Activated CD4-positive, alpha-beta T cell treated with anti-CD3 and anti-CD28 coated beads for 36 hours (primary cell): ENCODE results near the gene HOXC9. TPM values are rescaled to one million over a fixed set of nuclear protein-coding genes. Genes with fewer than 3 reads are reported as not detected.

ENCODE experiments used
- ATAC-seq: fragments of 200-7000 bp; cut with Tn5 transposase; one replicate; pipeline ENCODE4 v1.10.0; 2021; ENCODE audit warnings: mild to moderate bottlenecking, moderate library complexity
- CTCF ChIA-PET: fragments of 350-600 bp; sonication (Branson Sonifier 250); formaldehyde crosslinking; loops from one replicate; lab custom pipeline; 2021; ENCODE audit warnings: antibody characterized with exemption; lab: Charles Lee
- POLR2A ChIA-PET: fragments of 350-600 bp; sonication (Branson Sonifier 250); formaldehyde crosslinking; loops from one replicate; lab custom pipeline; 2021; ENCODE audit warnings: antibody characterized with exemption, inconsistent platforms; lab: Charles Lee
- DNase-seq: peaks from one replicate; pipeline ENCODE4 v3.0.0-alpha.2; 2020
- H3K27ac Mint-ChIP-seq: one replicate; pipeline ENCODE4 v1.8.0; 2021; ENCODE audit warnings: mixed read lengths
- H3K27me3 Mint-ChIP-seq: one replicate; pipeline ENCODE4 v1.8.0; 2021; ENCODE audit warnings: mixed read lengths
- H3K36me3 Mint-ChIP-seq: one replicate; pipeline ENCODE4 v1.8.0; 2021; ENCODE audit warnings: low read depth, mixed read lengths
- H3K4me1 Mint-ChIP-seq: one replicate; pipeline ENCODE4 v1.8.0; 2021; ENCODE audit warnings: mixed read lengths
- H3K4me3 Mint-ChIP-seq: one replicate; pipeline ENCODE4 v1.8.0; 2021; ENCODE audit warnings: mild to moderate bottlenecking, moderate library complexity, mixed read lengths
- H3K9me3 Mint-ChIP-seq: one replicate; pipeline ENCODE4 v1.8.0; 2021; ENCODE audit warnings: low read depth, mixed read lengths
- intact Hi-C, 2 experiments: fragments of 100-400 bp; cut with DNase I in 1 of 2; cut with micrococcal nuclease in 1 of 2; formaldehyde crosslinking; loops; one replicate each; pipeline versions ENCODE4 v1.14.2 to v1.15.1; 2022 to 2024; cut with DNase I, micrococcal nuclease
- total RNA-seq, 2 experiments: library from RNA; stranded (reverse); gene quantifications; one replicate each; pipeline ENCODE4 v1.2.3, GENCODE V29; 2021

Gene HOXC9
- total RNA-seq, 2 experiments from 2014 or later = not detected

DNA sequence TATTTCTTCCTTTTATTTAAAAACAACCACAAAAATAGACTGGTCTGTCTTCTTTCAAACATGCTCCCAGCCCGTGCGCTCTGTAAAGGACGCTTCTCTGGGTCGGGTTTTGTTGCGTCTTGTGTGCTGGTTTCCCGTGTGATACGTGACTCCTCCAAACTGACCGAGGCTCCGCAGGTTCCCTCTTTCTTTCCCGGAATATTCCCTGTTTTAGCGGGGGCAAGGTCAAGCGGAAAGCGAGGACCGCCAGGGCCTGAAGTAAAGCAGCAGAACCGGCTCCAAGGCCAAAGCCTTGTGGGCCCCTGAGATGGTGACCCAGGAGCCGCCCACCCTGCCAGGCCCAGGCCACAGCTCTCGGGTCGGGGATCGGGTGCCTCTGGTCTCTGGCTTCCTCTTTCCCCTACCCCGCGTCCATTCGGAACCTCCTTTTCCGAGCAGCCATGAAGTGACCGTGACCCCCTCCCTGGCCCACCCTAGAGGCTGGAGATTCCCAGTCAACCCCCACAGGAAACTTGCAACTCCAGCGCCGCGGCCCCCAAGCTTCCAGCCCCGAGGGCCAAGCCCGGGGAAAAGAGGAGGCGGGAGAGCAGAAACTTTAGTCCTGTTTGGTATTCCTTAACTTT lies 15.9 kb upstream of the HOXC9 start:
- Mint-ChIP-seq H3K9me3 (no peaks in the 10 kb centered on the region), H3K4me3 (no peak overlapping the region), H3K4me1 (peaks cover 16% of the 10 kb centered on the region), H3K27me3 (peaks cover 85% of the 10 kb centered on the region), H3K27ac (no peak overlapping the region), H3K36me3 (no peaks in the 10 kb centered on the region)
- POLR2A ChIA-PET = interaction anchor here (1.2 kb wide), 1 partner anchor 67 kb away, joined by 3 read pairs; no protein-coding TSS in a partner anchor
- intact Hi-C loops = loop anchor here (1.0 to 5.0 kb wide), 4 partner anchors 22 to 223 kb away; partner anchors contain the start of gene HOXC4 (in 1 of the 2)
- ATAC-seq (no peak), DNase-seq (no peak)
- CTCF ChIA-PET = interaction anchor here (1.2 to 5.6 kb wide), 11 partner anchors 8 to 231 kb away, joined by 3 to 37 read pairs (median 9); partner anchors contain the start of genes HOXC11 and HOXC9

DNA sequence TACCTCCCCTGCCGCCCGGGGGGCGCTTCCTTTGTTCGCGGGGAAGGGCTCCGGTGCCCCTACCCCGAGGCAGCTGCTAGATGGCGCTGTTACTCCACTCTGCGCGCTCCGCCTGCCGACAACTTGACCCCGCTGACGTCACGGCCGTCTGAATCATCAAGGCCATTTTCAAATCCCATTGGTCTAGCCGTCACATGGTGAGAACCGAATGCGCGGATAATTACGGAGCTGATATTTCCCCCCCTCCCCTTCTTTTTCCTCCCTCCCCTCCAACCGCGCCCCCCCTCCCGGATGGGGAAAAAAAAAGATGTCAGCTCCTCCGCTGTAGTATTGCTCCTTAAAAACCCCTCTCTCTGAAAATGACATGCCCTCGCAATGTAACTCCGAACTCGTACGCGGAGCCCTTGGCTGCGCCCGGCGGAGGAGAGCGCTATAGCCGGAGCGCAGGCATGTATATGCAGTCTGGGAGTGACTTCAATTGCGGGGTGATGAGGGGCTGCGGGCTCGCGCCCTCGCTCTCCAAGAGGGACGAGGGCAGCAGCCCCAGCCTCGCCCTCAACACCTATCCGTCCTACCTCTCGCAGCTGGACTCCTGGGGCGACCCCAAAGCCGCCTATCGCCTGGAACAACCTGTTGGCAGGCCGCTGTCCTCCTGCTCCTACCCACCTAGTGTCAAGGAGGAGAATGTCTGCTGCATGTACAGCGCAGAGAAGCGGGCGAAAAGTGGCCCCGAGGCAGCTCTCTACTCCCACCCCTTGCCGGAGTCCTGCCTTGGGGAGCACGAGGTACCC lies 14.9 kb upstream of the HOXC9 start, which contains the start of gene HOXC10:
Gene HOXC10 (plus strand): TSS at position 246 of the 791 bp plus-strand sequence. CDS start 114 bp downstream, at position 360.
- ChIA-PET CTCF (interaction anchor here (0.6 to 5.6 kb wide), 29 partner anchors 8 to 382 kb away, joined by 3 to 37 read pairs (median 4); partner anchors contain the start of genes HOXC11, HOXC5, HOXC8 and HOXC9), POLR2A (interaction anchor here (1.2 kb wide), 1 partner anchor 66 kb away, joined by 3 read pairs; no protein-coding TSS in a partner anchor)
- Mint-ChIP-seq H3K9me3 (no peaks in the 10 kb centered on the region), H3K27ac (no peak within 1 kb of the TSS), H3K4me1 (peaks cover 27% of the 10 kb centered on the region), H3K4me3 (peak within 1 kb of the TSS; percentile 12), H3K36me3 (no peaks in the 10 kb centered on the region), H3K27me3 (peaks cover 85% of the 10 kb centered on the region)
- intact Hi-C loops = loop anchor here (1.0 to 5.0 kb wide), 7 partner anchors 21 to 229 kb away; partner anchors contain the start of gene HOXC4 (in 1 of the 2)
- DNase-seq (peak; percentile 97), ATAC-seq (peak; percentile 82)

DNA sequence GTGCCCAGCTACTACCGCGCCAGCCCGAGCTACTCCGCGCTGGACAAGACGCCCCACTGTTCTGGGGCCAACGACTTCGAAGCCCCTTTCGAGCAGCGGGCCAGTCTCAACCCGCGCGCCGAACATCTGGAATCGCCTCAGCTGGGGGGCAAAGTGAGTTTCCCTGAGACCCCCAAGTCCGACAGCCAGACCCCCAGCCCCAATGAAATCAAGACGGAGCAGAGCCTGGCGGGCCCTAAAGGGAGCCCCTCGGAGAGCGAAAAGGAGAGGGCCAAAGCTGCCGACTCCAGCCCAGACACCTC lies 14.3 kb upstream of the HOXC9 start:
- ChIA-PET POLR2A (no interaction called here), CTCF (interaction anchor here (0.7 to 5.6 kb wide), 25 partner anchors 9 to 234 kb away, joined by 3 to 37 read pairs (median 5); partner anchors contain the start of genes HOXC11, HOXC5, HOXC8 and HOXC9)
- ATAC-seq = no peak
- Mint-ChIP-seq H3K4me3 (peak overlapping the region; percentile 12), H3K4me1 (peaks cover 31% of the 10 kb centered on the region), H3K27ac (no peak overlapping the region), H3K27me3 (peaks cover 85% of the 10 kb centered on the region), H3K9me3 (no peaks in the 10 kb centered on the region), H3K36me3 (no peaks in the 10 kb centered on the region)
- intact Hi-C loops = loop anchor here (1.0 to 5.0 kb wide), 4 partner anchors 205 to 229 kb away; no protein-coding TSS in a partner anchor
- DNase-seq = no peak

DNA sequence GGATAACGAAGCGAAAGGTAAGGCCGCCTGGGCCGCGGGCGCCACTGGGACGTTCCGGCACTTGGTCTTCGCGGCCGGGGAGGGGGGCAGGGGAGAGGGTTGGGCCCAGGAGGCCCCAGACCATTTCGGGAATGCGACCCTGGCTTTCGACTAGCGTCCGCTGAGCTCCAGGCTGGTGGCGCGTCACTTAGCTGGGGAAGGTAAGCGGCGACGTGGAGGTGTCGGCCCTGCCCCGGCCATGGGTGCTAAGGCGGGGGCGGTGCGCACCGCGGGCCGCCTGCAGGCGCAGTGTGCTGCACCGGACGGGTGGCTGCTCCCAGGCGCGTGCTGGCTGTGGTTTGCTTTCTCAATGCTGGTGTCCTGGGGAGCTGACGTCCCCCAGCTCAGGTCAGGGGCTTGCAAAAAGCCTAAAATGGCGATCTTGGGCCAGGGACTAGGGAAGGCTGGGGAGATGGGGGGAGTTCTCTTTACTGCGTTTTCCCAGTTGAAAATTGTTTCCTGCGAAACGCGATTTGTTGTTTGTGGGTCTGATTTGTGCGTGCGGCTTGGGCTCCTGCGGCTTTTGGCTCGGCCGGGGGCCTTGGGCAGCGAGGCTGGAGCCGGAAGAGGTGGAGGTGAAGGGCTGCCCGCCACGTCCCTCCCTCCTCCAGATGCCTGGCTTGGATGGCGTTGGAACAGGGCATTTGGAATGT lies 13.8 kb upstream of the HOXC9 start:
- intact Hi-C loops = loop anchor here (1.0 to 5.0 kb wide), 4 partner anchors 205 to 228 kb away; no protein-coding TSS in a partner anchor
- Mint-ChIP-seq H3K9me3 (no peaks in the 10 kb centered on the region), H3K27me3 (peaks cover 83% of the 10 kb centered on the region), H3K4me3 (no peak overlapping the region), H3K36me3 (no peaks in the 10 kb centered on the region), H3K27ac (no peak overlapping the region), H3K4me1 (peaks cover 33% of the 10 kb centered on the region)
- no peak for ATAC-seq
- DNase-seq = peak; percentile 53
- ChIA-PET CTCF (interaction anchor here (0.6 to 5.6 kb wide), 20 partner anchors 9 to 229 kb away, joined by 3 to 37 read pairs (median 5); partner anchors contain the start of genes HOXC5, HOXC8 and HOXC9), POLR2A (interaction anchor here (0.6 kb wide), 1 partner anchor 75 kb away, joined by 3 read pairs; no protein-coding TSS in a partner anchor)

DNA sequence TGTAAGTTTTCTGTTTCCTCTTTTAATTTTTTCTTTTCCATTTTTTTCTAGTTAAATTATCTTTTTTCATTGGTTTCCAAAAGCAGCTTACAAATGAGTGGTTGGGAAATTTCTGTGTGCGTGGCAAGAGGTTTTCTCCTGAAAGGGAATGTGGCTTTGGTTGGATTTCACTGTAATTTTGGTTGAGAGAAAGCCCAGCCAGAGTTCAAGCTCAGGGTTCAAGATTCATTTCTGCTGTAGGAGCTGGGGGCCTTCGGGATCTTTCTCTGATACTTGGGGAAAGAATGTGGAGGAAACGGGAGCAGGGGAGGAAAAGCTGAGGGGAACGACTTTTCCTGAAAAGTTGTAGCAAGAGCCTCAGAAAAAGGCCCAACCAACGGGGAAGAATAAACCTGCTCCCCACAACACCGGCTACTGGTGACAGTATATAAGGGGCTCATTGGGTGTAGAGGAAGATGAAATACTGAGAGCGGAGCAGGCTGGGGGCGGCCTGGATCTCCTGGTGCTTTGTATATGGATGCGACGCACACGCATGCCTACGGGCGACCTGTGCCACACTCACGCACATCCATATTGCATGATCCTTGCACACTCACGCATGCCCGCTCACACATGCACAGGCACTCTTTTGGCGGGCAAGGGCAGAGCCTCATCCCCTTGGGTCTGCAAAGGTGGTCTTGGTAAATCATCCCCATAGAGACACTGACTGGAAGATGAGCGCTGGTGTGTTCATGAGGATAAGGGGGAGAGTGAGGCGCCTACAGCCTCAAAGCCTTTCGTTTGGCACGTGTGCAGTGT lies 13.1 kb upstream of the HOXC9 start:
- H3K4me3 Mint-ChIP-seq = no peak overlapping the region
- H3K36me3 Mint-ChIP-seq = no peaks in the 10 kb centered on the region
- H3K9me3 Mint-ChIP-seq = no peaks in the 10 kb centered on the region
- no peak overlapping the region for H3K27ac Mint-ChIP-seq
- POLR2A ChIA-PET = interaction anchor here (0.6 kb wide), 1 partner anchor 74 kb away, joined by 3 read pairs; no protein-coding TSS in a partner anchor
- peaks cover 33% of the 10 kb centered on the region for H3K4me1 Mint-ChIP-seq
- DNase-seq (no peak), ATAC-seq (no peak)
- CTCF ChIA-PET = interaction anchor here (0.6 to 5.6 kb wide), 19 partner anchors 9 to 221 kb away, joined by 3 to 37 read pairs (median 5); partner anchors contain the start of genes HOXC5, HOXC8, HOXC9 and SMUG1
- intact Hi-C loops = loop anchor here in 1 of 2 experiments (5.0 kb wide), 1 partner anchor 205 kb away; no protein-coding TSS in a partner anchor
- peaks cover 84% of the 10 kb centered on the region for H3K27me3 Mint-ChIP-seq

DNA sequence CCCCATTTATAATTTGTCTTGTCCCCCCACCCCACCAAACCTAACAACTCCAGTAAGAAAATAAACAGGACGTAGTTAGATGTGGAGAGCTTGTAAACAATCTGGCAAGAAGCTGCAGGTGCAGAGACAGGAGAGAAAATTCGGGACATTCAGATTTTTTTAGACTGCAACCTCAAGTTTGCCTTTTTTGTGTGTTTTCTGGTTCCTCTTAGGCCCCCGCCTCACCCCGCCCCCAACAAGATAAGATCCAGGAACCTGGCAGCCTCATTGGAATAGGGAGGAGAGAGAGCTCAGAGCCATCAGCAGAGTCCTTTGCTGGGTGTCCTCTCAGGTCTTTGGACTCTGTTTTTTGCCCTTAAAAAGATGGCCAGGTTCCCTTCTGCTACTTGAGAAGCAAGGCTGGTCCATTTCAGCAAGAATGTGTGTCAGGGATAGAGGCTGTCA lies 12.2 kb upstream of the HOXC9 start:
- POLR2A ChIA-PET = no interaction called here
- no peak for DNase-seq
- H3K27me3 Mint-ChIP-seq = peaks cover 85% of the 10 kb centered on the region
- CTCF ChIA-PET = interaction anchor here (0.6 to 5.6 kb wide), 11 partner anchors 9 to 228 kb away, joined by 3 to 37 read pairs (median 4); partner anchors contain the start of genes HOXC5 and SMUG1
- peaks cover 33% of the 10 kb centered on the region for H3K4me1 Mint-ChIP-seq
- no peaks in the 10 kb centered on the region for H3K36me3 Mint-ChIP-seq
- no peak for ATAC-seq
- intact Hi-C loops = loop anchor here in 1 of 2 experiments (2.0 to 5.0 kb wide), 2 partner anchors 17 to 204 kb away; no protein-coding TSS in a partner anchor
- no peak overlapping the region for H3K4me3 Mint-ChIP-seq
- H3K27ac Mint-ChIP-seq = no peak overlapping the region
- H3K9me3 Mint-ChIP-seq = no peaks in the 10 kb centered on the region

DNA sequence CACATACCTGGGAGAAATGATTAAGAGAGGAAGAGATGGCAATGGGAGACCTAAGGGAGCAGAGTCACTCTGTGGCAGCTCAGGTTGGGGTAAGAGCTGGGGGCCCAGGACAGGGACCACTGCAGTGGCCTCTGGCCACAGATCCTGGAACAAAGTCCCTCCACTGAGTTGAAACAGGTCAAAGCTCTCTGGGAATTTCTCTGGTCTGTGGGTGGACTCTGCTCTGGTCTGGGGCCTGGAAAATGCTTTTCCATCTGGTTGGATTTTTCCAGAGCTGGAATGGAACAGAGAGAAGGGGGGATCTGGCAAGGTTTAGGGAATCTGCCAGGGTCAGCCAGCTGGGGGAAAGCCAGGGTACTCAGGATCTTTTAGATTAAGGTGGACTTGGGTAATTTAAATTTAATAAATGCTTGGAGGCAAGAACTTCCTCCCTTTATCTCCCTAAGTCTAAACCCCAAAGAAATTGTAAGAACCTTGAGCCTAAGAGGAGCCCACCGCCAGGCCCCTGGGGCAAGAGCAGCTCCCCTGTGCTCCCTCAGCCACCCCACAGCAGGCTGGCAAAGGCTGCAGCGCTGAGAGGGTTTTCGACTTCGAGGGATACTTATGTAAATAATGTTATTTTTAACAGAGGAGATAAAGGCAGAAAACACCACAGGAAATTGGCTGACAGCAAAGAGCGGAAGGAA lies 11.3 kb upstream of the HOXC9 start:
- H3K4me1 Mint-ChIP-seq = peaks cover 33% of the 10 kb centered on the region

DNA sequence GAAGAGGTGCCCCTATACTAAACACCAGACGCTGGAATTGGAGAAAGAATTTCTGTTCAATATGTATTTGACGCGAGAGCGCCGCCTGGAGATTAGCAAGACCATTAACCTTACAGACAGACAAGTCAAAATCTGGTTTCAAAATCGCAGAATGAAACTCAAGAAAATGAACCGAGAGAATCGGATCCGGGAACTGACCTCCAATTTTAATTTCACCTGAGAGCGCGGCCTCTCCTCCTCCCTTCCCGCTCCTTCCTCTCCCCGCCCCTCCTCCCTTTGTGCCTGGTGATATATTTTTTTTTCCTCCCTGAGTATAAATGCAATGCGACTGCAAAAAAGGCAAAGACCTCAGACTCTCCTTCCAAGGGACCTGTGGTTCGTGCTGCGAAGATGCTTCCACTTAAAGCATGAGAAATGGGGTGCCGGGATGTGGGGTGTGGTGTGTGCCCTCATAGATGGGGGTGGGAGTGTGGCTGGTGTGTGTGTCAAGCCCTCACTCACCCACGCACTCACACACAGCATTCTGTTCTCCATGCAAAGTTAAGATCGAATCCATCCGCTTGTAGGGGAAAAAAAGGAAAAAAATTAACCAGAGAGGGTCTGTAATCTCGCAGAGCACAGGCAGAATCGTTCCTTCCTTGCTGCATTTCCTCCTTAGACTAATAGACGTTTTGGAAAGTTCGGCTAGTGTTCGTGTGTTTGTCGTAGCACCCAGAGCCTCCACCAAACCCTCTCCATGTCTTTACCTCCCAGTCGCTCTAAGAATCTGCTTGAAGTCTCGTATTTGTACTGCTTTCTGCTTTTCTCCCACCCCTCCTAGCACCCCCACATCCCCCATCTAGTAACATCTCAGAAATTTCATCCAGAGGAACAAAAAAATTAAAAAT lies 10.5 kb upstream of the HOXC9 start:
- Mint-ChIP-seq H3K4me3 (peak overlapping the region; percentile 2), H3K27ac (no peak overlapping the region), H3K27me3 (peaks cover 87% of the 10 kb centered on the region), H3K36me3 (no peaks in the 10 kb centered on the region), H3K4me1 (peaks cover 38% of the 10 kb centered on the region), H3K9me3 (no peaks in the 10 kb centered on the region)
- ChIA-PET POLR2A (no interaction called here), CTCF (interaction anchor here (0.6 to 5.6 kb wide), 7 partner anchors 8 to 218 kb away, joined by 3 to 37 read pairs (median 4); partner anchors contain the start of genes HOXC5 and HOXC9)
- peak; percentile 71 for DNase-seq
- ATAC-seq = peak; percentile 33
- intact Hi-C loops = loop anchor here in 1 of 2 experiments (2.0 to 5.0 kb wide), 3 partner anchors 15 to 203 kb away; partner anchors contain the start of gene HOXC4

More for the DNA sequence above, 11.3 kb upstream of the HOXC9 start:
- no peaks in the 10 kb centered on the region for H3K36me3 Mint-ChIP-seq
- peaks cover 83% of the 10 kb centered on the region for H3K27me3 Mint-ChIP-seq
- no peaks in the 10 kb centered on the region for H3K9me3 Mint-ChIP-seq
- ChIA-PET CTCF (interaction anchor here (0.5 to 5.6 kb wide), 12 partner anchors 9 to 219 kb away, joined by 3 to 37 read pairs (median 4); partner anchors contain the start of genes HOXC5, HOXC9 and SMUG1), POLR2A (no interaction called here)
- no peak for ATAC-seq
- no peak overlapping the region for H3K27ac Mint-ChIP-seq
- intact Hi-C loops = loop anchor here in 1 of 2 experiments (2.0 to 5.0 kb wide), 2 partner anchors 16 to 204 kb away; no protein-coding TSS in a partner anchor
- no peak overlapping the region for H3K4me3 Mint-ChIP-seq
- no peak for DNase-seq
